GM18873 (cell line): ENCODE data around the gene ENHO.

Source experiments
- ATAC-seq: cut with Tn5 transposase; IDR thresholded peaks from one replicate; pipeline ENCODE4 v1.9.1; 2021; ENCODE audit warnings: mild to moderate bottlenecking, moderate library complexity, moderate number of reproducible peaks; ENCODE audit not compliant: unreplicated experiment, low FRiP score

The ENHO gene

GRCh38 chr9:34510497-34511468 lies 12.0 kb downstream of the ENHO start:
- no peak for ATAC-seq

DNA sequence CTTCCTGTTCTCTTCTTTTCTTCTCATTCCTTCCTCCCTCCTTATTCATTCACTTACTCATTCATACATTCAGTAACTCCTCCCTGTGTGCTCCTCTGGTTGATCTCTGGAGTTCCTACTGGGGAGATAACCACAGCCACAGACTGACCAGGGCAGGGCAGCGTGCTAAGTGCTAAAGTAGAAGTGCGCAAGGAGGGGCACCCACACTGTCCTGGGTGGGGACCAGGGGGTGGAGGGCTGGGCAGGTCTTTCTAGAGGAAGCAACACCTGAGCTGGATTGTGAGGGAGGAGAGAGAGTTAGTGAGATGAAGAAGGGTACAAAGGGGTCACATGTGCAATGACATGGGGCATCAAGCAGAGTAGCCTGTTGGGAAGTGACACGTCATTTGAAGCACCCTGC lies 13.8 kb downstream of the ENHO start:
- no peak for ATAC-seq

- ATAC-seq = no peak
Observed at GRCh38 chr9:34508463-34508862, 14.3 kb downstream of the ENHO start.

GRCh38 chr9:34507966-34508365 lies 14.8 kb downstream of the ENHO start:
- ATAC-seq = no peak

DNA sequence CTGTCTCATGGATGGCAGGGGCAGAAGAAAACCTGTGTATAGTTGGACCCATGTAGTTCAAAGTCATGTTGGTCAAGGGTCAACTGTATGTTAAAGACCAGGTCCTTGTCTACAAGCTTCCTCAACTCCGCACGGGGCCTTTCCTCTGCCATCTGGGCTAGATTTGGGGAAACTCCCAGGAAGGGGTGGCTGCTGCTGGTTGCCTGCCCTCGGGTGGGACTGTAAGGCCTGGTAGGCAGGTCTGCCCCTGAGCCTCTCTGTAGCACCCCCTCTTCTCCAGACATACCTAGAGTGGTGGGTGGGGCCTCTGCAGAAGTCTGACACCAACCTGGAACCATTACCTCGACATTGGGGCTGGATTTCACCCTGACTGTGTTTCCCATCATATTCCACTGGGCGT lies 15.2 kb downstream of the ENHO start:
- ATAC-seq = no peak

DNA sequence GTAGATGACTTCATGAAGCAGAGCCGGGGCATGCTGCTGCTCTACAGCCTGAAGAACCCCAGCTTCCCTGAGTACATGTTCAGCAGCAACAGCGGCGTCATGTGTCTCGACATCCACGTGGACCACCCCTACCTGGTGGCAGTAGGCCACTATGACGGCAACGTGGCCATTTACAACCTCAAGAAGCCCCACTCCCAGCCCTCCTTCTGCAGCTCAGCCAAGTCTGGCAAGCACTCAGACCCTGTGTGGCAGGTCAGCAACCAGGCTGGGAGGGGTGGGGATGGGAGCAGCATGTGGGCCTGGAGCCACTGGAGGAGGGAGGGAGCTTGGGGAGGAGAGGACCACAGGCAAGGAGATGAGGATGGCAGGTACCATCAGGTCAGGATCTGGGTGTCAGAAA lies 16.2 kb downstream of the ENHO start:
- no peak for ATAC-seq

GRCh38 chr9:34505370-34506120 lies 17.2 kb downstream of the ENHO start:
- ATAC-seq = no peak

DNA sequence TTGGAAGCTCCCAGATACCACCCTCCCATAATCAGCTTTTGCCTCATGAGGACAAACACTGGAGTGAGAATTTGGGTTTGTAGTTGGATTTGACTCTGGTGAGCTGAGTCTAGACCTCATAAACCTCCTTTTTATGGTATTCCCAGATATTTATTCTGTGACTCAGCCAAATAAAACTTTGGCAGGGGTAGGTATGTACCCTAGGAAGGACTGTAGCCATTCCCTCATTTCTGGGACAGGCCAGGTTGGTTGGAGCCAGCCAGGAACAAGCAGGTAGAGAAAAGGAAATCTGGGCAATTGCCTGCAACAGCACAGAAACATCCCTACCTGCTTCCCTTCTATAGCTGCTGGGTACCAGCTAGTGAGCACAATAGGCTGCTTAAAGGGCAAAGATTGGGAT lies 19.4 kb downstream of the ENHO start:
- ATAC-seq = no peak

- no peak for ATAC-seq
Observed at GRCh38 chr9:34502891-34503290, 19.9 kb downstream of the ENHO start.

GRCh38 chr9:34502471-34502870 lies 20.3 kb downstream of the ENHO start:
- no peak for ATAC-seq

DNA sequence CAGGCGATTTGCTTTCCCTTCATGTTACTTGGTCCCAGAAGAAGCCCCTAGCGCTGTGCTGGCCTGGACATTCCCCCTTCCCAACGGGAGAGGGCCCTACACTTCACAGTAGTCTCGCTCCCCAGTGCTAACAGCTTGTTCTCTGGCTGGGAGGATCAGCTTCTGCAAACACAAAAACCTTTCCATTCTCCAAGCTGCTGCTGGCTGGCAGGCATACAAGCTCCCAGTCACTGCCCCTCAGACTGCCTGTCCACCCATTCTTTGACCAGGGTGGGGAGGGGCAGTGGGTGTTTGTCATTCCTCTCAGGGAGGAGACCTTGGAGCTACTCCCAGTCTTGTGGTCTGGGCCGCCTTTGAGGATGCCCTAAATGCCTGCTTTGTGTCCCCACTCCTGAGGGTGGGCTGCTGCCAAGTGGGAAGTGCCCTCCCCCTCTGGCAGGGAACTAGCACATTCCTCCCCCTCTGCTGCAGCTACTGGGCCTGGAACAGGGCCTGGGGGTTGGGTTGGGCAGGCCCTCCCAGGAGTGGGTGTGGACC lies 20.8 kb downstream of the ENHO start:
- ATAC-seq = no peak

- ATAC-seq = no peak
Observed at GRCh38 chr9:34501372-34501771, 21.4 kb downstream of the ENHO start.

GRCh38 chr9:34500623-34501267 lies 22.0 kb downstream of the ENHO start:
- no peak for ATAC-seq

- no peak for ATAC-seq
Observed at GRCh38 chr9:34499076-34499475, 23.7 kb downstream of the ENHO start.

GRCh38 chr9:34498553-34498952 lies 24.2 kb downstream of the ENHO start:
- ATAC-seq = no peak

- no peak for ATAC-seq
Observed at GRCh38 chr9:34496149-34496712, 26.6 kb downstream of the ENHO start.

DNA sequence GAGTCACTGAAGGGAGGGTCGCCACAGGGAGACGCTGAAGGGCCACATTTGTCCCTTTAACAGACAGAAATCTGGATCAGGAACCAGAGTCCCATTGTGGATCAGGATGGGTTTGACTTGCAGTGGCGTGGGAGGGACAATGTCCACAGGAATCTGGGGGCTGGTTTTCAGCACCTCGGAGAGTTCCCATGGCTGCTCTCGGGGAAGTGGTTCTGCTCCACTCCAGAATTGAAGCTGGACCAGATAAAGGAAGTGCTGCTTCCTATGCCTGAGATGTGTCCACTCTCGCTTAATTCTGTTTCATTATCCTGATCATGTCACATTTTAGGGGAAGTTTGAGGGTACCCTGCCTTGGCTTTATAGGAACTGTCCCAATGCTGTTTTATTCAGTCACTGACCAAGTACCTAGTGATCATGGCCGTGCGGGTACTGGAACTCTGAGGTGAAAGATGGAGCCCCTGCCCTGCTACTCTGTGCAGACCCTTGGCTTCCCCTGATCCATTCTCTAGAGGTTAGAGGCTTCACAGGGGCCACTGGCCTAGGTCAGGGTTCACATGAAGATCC lies 28.7 kb downstream of the ENHO start:
- ATAC-seq = no peak

DNA sequence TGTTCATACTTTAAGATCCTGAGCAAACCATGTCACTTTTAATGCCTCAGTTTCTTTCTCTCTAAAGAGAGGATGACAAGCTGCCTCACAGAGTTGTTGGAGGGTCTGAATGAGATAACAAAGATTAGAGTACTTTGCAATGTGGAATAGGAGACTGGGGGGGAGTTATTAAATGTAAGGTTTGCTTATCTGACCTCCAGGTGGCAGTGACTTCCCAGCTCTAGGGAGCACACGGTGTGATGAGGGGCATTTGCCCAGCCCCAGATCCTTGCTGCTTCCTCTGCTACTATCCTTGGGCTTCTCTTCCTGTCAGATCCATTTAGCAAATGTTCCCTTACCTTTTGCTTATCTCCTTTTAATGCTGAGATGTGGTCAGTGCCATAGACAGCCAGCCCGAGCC lies 30.7 kb downstream of the ENHO start:
- ATAC-seq = no peak

GRCh38 chr9:34491596-34491995 lies 31.2 kb downstream of the ENHO start:
- ATAC-seq = no peak

DNA sequence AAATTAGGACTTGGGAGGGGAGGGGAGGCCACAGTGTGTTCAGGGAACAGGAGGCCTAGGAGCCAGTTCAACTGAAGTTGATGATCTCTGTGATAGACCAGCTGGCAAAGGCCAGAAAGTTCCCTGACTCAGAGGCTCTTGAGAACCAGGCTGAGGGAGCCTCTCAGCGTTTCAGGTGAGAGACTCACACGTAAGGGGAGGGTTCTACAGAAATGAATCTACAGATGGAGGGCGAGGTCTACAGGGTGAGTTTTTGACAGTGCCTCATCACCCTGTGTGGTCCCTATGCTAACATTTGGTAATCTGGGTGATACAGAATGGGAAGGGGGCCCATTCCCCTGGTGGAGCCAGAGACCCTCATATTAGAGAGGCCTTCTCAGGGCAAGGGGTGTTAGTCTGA lies 32.0 kb downstream of the ENHO start:
- ATAC-seq = no peak
